SKM-1 (cell line): ENCODE measurements around the gene BCL6.

Source experiments
- DNase-seq: peaks from one replicate; lab custom pipeline; 2025; ENCODE audit not compliant: unreplicated experiment; lab: John Stamatoyannopoulos, UW

BCL6 gene

GRCh38 chr3:187739094-187739560 lies 6.1 kb downstream of the BCL6 start:
- DNase-seq: no peak

GRCh38 chr3:187738331-187739093 lies 6.8 kb downstream of the BCL6 start:
- DNase-seq: peak; percentile 90

- no peak for DNase-seq
Measured at GRCh38 chr3:187738071-187738330, 7.3 kb downstream of the BCL6 start.

GRCh38 chr3:187737368-187738070 lies 7.7 kb downstream of the BCL6 start:
- no peak for DNase-seq

- no peak for DNase-seq
Measured at GRCh38 chr3:187737006-187737367, 8.3 kb downstream of the BCL6 start.

GRCh38 chr3:187736418-187736871 lies 8.8 kb downstream of the BCL6 start:
- no peak for DNase-seq

GRCh38 chr3:187735837-187736236 lies 9.4 kb downstream of the BCL6 start:
- DNase-seq: no peak

GRCh38 chr3:187735383-187735782 lies 9.9 kb downstream of the BCL6 start:
- no peak for DNase-seq

GRCh38 chr3:187734841-187735240 lies 10.4 kb downstream of the BCL6 start:
- no peak for DNase-seq

GRCh38 chr3:187733371-187733770 lies 11.9 kb downstream of the BCL6 start:
- DNase-seq: no peak

- DNase-seq: no peak
Measured at GRCh38 chr3:187729598-187729997, 15.7 kb downstream of the BCL6 start.

GRCh38 chr3:187728940-187729583 lies 16.2 kb downstream of the BCL6 start:
- DNase-seq: no peak

GRCh38 chr3:187728248-187728647 lies 17.0 kb downstream of the BCL6 start:
- DNase-seq: no peak

- no peak for DNase-seq
Measured at GRCh38 chr3:187726564-187726963, 18.7 kb downstream of the BCL6 start.

GRCh38 chr3:187725653-187726370 lies 19.5 kb downstream of the BCL6 start:
- no peak for DNase-seq

GRCh38 chr3:187725224-187725623 lies 20.0 kb downstream of the BCL6 start:
- DNase-seq: no peak

GRCh38 chr3:187722206-187722612 lies 23.1 kb downstream of the BCL6 start:
- no peak for DNase-seq

- no peak for DNase-seq
Measured at GRCh38 chr3:187721055-187721454, 24.2 kb downstream of the BCL6 start.

- no peak for DNase-seq
Measured at GRCh38 chr3:187720337-187720670, 25.0 kb downstream of the BCL6 start.

GRCh38 chr3:187719628-187720336 lies 25.5 kb downstream of the BCL6 start:
- no peak for DNase-seq

- no peak for DNase-seq
Measured at GRCh38 chr3:187718802-187719201, 26.5 kb downstream of the BCL6 start.
